HG03460 (cell line): Measurements from ENCODE around the gene NLRC5.

Experiments used
- ATAC-seq: cut with Tn5 transposase; IDR thresholded peaks from one replicate; pipeline ENCODE4 v1.9.1; 2021; ENCODE audit not compliant: unreplicated experiment

NLRC5 gene

GRCh38 chr16:57024894-57025680, 35.7 kb downstream of the NLRC5 start:
- ATAC-seq, result no peak

GRCh38 chr16:57025941-57026777, 36.8 kb downstream of the NLRC5 start:
- no peak for ATAC-seq

GRCh38 chr16:57026778-57027062, 37.4 kb downstream of the NLRC5 start:
- no peak for ATAC-seq

GRCh38 chr16:57027067-57027466, 37.7 kb downstream of the NLRC5 start:
- no peak for ATAC-seq

- ATAC-seq, result no peak
These were observed 38.7 kb downstream of the NLRC5 start for GRCh38 chr16:57028086-57028485.

- no peak for ATAC-seq
These were observed 40.1 kb downstream of the NLRC5 start for GRCh38 chr16:57029161-57030160.

- no peak for ATAC-seq
These were observed 41.1 kb downstream of the NLRC5 start for GRCh38 chr16:57030346-57030902.

- no peak for ATAC-seq
These were observed 41.8 kb downstream of the NLRC5 start for GRCh38 chr16:57031156-57031555.

GRCh38 chr16:57032346-57032745, 43.0 kb downstream of the NLRC5 start:
- ATAC-seq, result no peak

GRCh38 chr16:57032931-57033330, 43.6 kb downstream of the NLRC5 start:
- no peak for ATAC-seq

GRCh38 chr16:57036315-57036714, 47.0 kb downstream of the NLRC5 start:
- ATAC-seq, result no peak

- ATAC-seq, result no peak
These were observed 47.6 kb downstream of the NLRC5 start for GRCh38 chr16:57036945-57037344.

- no peak for ATAC-seq
These were observed 48.8 kb downstream of the NLRC5 start for GRCh38 chr16:57038166-57038565.

GRCh38 chr16:57039148-57039812, 49.9 kb downstream of the NLRC5 start:
- peak; percentile 31 for ATAC-seq

GRCh38 chr16:57041182-57042156, 52.1 kb downstream of the NLRC5 start:
- ATAC-seq, result peak; percentile 37

- ATAC-seq, result peak; percentile 59
These were observed 53.1 kb downstream of the NLRC5 start for GRCh38 chr16:57042157-57043111.

- no peak for ATAC-seq
These were observed 53.9 kb downstream of the NLRC5 start for GRCh38 chr16:57043248-57043647.
